ENCODE data around the gene PTPRE.
"Not testable (repeated sequence)": the region's sequence is repeated elsewhere in the genome, so short reads cannot be mapped to it uniquely, and the experiment has no call there.

The PTPRE gene

GRCh38 chr10:128074589-128074988 lies 167.7 kb downstream of the PTPRE start:
- no peak for DNase-seq (ENCODE audit: low spot score)

DNA sequence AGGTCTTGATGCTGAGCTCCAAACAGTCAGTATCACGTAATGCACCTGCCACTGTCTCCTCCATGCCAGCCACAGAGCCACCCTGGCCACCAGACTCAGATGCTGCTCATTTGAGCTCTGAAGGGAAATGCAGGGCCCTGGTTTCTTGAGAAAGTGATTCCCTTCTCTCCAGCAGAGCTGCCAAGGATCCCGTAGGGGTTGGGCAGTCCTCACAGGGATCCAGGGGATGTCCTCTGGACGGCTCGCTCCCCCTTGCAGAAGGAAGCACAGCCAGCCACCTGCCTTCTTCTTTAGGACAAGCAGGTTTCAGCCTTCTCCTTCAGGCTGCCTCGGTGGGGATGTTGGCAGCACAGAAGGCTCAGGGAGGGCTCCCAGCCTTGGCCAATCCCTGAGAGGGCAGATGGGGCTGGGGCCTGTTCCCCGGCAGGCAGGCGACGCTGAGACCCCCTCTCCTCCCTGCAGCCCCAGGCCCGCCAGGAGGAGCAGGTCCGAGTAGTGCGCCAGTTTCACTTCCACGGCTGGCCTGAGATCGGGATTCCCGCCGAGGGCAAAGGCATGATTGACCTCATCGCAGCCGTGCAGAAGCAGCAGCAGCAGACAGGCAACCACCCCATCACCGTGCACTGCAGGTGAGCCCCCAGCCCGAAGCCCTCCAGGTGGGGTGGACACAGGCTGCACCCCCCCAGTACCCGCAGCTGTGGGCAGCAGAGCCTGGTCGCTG lies 170.4 kb downstream of the PTPRE start:
- DNase-seq (ENCODE audit: low spot score), result no peak

DNA sequence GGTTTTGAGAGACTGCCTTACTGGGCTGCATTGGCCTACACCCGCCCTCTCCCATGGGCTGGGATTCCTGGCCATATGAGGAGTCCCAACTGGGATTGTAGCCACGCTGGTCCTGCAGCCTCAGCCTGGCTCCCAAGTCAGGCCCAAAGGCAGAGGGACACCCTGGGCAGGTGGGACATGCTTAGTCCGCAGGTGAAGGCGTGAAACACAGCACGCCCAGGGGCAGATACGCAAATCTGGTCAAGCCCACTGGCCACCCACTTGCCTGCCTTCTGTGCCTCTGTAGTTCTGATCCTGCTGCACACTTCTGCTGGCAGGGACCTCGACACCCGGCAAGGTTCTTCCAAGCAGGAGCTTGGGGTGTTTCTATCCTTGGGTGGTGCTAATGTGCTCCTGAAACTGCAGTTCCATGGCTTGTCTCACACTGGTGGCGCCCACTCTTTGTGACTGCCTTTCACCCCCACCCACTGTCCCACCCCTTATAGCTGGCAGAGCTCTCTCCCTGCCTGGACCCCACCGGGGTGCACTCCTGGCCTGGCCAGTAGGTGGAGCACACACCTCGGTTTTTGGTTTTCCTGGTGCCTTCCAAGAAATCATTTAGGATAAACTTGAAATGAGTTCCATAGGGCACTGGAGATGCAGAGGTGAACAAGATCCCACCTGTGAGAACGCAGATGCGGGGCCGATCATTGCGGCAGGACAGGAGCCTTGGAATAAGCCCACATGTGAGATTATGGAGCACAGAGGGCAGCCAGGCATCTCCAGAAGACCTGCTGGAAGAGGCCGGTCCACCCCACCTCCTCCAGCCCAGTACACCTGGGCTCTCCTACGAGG lies 171.4 kb downstream of the PTPRE start:
- peak; percentile 76 for DNase-seq (ENCODE audit: low spot score)

DNA sequence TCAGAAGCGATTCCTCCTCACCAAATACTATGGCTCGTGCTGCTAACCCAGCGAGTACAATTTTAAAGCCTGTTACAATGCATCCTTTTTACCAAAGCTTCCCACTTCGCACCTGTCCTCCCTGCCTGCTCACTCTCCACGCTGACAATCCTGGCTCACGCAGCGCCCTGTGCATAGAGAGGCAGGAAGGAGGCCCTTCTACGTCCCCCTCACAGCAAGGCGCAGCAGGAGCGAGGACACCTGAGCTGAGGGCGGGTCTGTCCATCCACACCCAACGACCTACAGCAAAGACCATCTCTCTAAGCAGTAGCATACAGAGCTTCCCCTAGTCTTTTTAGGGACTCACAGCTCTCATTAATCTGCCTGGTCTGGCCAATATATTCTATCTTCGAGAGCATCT lies 173.3 kb downstream of the PTPRE start:
- DNase-seq (ENCODE audit: low spot score), result no peak

GRCh38 chr10:128080641-128081040 lies 173.7 kb downstream of the PTPRE start:
- DNase-seq (ENCODE audit: low spot score), result no peak

DNA sequence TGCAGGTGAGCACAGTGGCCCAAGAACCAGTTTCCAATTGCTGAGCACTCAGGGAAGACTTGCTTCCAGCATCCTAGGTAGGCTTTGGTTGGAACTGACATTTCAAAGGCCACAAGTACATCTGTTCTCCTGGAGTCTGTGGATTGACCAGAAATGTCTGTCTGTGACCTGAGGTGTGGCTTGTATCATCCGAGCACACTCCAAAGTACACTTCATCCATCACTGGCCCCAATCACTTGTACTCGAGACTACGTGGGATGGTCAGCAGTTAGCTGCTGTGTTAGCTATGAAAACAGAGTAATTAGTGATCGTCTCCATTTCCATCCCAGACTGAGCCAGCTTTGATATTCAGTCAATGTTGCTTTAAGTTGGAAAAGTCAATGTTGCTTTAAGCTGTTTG lies 174.3 kb downstream of the PTPRE start:
- DNase-seq (ENCODE audit: low spot score), result no peak

DNA sequence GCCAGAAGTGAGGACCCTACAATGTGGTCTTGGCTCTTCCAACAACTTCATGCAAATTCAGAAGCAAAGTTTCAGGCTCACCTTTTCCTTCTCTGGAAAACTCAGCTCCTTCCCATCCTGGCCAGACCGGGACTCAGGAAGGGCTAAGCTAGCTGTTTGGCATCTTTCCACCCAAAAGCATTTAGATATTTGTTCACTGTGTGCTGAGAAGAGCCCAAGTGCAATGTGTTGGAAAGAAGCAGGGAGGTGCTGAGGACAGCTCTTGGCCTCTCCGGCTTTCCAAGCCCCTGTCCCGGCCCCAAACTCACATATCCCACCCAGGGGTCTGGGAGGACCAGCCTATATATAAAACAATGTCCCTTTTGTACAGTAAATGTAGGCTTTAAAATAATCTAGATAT lies 174.8 kb downstream of the PTPRE start:
- DNase-seq (ENCODE audit: low spot score), result no peak

DNA sequence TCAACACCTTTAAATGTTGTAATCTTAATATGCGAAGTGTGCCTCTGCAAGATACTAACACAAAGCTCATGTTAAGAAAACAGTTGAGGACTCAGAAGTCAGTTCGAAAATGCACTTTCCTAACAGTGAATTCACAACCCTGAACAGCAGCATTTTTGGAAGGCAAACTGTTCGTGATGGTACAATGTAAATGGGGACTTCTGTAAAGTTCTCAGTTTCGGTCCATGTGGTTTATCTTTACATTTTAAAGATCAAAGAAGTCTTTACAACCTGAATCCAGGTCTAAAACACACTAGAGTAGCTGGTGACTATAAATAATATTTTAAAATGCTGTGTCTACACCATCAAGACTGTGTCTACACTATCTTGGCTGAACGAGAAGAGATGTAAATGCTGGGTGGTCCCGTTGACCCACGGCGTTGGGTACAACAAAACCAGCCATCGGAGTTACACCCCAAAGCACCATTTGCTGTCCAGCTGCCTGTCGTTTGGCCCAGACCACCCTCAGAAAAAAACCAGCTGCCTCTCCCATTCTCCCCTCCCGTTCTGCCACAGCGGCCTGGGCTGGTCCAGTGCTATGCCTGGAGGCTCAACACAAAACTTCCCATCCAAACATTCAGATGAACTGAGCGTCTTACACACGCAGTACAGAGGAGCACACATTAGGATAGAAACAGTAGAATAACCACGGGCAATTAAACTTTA lies 176.4 kb downstream of the PTPRE start:
- DNase-seq (ENCODE audit: low spot score), result no peak

DNA sequence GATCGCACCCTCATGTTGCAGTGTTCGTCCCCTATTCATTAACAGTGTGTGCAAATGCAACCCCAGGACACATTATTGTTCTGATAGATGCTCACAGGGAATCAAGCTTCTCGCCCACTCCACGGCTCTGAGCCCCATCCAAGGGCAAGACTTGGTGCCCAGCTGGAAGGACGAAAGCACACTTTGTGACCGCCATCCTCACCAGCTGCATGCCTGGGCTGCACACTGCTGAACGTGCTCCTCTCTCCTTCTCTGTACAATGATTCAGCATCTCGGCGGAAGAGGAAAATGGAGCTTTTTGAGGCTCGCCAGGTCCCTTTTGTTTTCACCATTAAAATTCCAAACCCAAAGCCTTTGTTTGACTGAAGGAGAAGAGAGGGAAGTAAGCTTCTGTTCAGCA lies 177.5 kb downstream of the PTPRE start:
- no peak for DNase-seq (ENCODE audit: low spot score)

GRCh38 chr10:128084991-128085390 lies 178.1 kb downstream of the PTPRE start:
- DNase-seq (ENCODE audit: low spot score), result no peak

DNA sequence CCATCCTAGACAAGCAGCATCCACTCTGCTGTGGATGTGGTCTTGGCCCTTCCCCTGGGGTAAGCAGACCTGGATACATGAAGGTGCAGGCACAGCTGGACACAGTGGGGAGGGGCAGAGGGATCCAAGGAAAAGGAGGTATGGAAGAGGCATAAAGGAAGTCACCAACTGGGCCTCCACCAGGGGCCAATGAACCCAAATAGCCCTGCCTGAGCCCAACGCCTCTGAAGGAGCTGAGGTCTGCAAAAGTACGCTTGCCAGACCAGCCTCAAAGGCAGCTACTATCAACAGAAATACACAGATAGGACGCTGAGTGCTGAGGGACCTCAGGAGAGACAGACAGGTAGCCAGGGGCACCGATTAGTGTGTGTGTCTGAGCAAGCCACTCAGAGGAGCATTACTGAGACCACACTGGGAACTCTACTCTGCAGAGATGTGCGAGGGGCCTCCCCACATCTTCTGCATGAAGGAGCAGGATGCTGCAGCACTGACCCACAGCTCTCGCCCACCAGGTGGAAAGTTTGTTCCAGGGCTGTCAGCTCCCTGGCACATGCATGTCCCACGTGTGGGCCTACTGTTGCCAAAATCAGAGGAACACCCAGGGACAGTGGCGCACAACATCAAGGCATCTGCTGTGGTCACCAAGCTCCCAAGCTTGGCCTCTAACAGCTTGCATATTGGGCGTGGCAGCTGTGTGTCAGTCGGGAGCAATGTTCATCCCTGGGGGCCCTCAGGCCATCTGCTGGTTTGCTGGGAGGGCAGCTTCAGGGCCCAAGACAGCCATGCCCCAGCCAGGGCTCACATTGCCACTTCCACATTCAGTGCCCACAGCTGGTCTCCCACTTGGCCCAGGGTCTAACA lies 179.3 kb downstream of the PTPRE start:
- DNase-seq (ENCODE audit: low spot score), result no peak

DNA sequence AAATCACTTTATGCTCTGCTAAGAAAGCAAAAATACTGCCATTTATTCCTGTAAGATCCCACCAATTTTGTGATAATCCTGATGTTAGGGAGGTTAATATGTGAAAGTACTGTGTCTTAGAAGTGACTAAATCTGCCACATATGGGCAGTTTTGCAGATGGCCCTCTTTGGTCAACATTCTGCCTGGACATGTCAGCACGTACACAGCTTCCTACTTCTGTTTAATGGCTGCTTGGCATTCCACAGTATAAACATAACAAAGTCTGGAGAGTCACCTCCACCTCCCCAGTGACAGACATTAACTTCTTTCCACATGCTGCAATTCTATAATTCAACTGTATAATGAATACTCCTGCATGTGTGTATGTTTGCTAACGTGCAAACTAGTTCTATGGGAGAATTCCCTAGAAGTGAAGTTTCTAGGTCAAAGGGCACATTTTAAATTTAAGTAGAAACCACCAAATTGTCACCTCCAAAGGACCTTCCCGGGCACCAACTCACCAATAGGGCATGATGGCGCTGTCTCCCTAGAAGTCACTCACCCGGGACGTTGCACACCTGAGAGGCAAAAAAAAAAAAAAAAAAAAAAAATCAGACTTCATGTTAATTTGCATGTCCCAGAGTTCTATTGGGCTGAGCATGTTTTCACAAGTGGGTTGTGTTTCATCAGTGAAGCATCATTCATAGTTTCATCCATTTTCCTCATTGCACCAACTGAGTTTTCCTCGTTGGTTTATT lies 180.4 kb downstream of the PTPRE start:
- no peak for DNase-seq (ENCODE audit: low spot score)

GRCh38 chr10:128087884-128088709 lies 181.2 kb downstream of the PTPRE start:
- DNase-seq (ENCODE audit: low spot score), result peak; percentile 26

DNA sequence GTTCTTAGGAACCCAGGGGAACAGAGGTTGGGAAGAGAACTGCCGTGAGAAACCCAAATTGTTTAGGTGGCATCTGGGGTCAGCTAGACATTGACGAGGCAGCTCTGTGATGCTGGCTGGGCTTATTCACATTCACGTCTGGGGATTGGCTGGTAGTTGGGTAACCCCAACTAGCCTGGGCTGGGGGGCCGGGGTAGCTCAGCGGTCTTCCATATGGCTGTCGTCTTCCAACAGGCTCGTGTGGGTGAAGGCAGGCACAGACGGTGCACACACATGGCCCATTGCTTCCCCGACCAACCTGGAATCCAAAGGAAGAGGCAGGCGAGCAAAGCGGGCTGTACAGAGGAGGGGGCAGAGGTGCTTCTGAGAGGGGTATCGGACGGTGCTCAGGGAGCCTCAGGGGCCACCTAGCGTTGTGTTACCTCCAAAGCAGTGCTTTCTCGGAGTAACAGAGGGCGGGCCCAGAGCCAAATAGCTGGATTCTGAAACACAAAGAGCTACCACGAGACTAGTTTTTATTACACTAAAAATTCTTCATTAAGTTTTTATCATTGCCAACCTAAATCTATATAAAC lies 184.8 kb downstream of the PTPRE start:
- no peak for DNase-seq (ENCODE audit: low spot score)

DNA sequence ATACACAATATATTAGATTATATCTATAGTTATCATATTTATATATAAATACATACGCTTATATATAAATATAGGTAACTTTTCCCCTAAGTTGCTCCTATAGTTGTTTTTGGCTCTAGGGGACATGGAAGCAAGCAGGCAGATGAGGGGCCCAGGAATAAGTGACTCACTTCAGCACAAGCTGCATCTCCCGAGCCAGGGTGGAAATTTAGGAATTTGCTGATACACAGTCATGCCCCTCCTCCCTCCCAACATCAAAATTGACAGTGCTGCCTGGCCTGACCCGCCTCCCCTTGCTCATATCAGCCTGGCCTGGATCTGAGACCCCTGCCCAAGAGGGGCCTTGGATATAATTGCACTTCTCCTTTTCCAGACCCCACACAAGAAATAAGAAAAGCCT lies 185.6 kb downstream of the PTPRE start:
- DNase-seq (ENCODE audit: low spot score), result no peak

DNA sequence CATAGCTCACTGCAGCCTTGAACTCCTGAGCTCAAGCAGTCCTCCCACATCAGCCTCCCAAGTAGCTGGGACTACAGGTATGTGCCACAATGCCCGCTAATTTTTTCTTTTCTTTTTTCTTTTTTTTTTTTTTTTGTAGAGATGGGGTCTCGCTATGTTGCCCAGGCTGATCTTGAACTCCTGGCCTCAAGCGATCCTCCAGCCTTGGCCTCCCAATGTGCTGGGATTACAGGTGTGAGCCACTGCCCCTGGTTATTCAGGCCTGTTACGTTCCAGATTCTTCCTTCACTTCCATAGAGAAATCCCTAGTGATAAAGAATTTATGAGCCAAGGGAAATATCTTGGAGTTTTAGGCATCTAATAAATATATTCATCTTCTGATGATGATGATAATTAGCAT lies 187.7 kb downstream of the PTPRE start:
- DNase-seq (ENCODE audit: low spot score), result not testable (repeated sequence)

- no peak for DNase-seq (ENCODE audit: low spot score)
These were observed 188.3 kb downstream of the PTPRE start for GRCh38 chr10:128095027-128095752.

DNA sequence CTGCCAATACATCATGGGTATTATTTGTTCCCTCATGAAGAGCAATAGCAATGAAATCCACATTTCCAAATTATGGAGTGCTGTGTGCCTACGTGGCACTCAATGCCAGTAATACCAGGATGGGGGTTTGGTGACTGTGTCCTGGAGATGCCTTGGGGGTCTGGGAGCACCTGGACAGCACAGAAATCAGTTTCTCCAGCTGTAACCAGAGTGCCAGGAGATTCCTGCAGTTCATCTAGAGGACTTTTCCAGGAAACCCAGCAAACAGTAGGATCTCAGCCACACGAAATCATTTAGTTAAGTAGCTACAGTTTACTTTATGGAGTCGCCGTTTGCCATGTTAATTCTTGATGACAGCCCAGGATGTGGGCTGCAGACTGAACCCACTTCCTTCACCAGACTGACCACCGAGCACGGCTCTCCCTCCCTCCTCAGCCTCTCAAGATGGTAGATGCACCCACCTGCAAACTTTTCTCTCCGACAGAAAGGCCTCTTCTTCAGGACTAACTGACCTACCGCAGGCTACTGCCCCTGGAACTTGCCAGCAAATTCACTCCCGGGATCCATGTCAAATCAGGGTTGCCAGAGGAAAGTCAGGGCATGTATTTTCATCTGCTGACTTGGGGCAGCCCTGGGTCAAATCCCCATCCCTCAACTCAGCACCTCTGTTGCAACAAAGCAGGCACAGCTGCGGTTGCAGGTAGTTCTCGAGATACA lies 189.0 kb downstream of the PTPRE start:
- DNase-seq (ENCODE audit: low spot score), result no peak
